ENCODE measurements around the gene CTSD.

GRCh38 chr11:1812801-1813200 lies 49.1 kb upstream of the CTSD start:
- TF ChIP-seq POLR2A (IDR thresholded peaks at IDR 0.05; ENCODE audit: low read length) (no peak), GATA1 (IDR thresholded peaks at IDR 0.05; ENCODE audit: low read depth, low read length) (no peak)
